Keratinocyte (primary cell): ENCODE measurements around the gene SLC25A52. TPM values are rescaled to one million over a fixed set of nuclear protein-coding genes. Genes with fewer than 3 reads are reported as not detected.
"Not testable (repeated sequence)": the region's sequence is repeated elsewhere in the genome, so short reads cannot be mapped to it uniquely, and the experiment has no call there.

ENCODE experiments used
- DNase-seq: peaks from one replicate; pipeline ENCODE4 v3.0.0-alpha.2; 2011; ENCODE audit warnings: low read depth, missing footprints, low spot score
- FAIRE-seq: peaks from 2 replicates; lab custom pipeline; 2011; peaks lifted over from hg19 to GRCh38; lab: Jason Lieb, UNC
- H2AFZ ChIP-seq: 2 replicates; pipeline ENCODE4 v1.6.0; 2012; ENCODE audit warnings: low read length, control low read depth, inconsistent platforms; ENCODE audit not compliant: control insufficient read depth
- H3K27ac ChIP-seq: 2 replicates; pipeline ENCODE4 v1.5.1; 2011; ENCODE audit warnings: low read length; ENCODE audit not compliant: control insufficient read depth, insufficient read depth
- H3K27me3 ChIP-seq: 3 replicates; pipeline ENCODE4 v1.6.0; 2011; ENCODE audit warnings: low read length; ENCODE audit not compliant: control insufficient read depth, insufficient read depth; ENCODE audit errors: extremely low read depth
- H3K36me3 ChIP-seq, 2 experiments: 2 replicates in 1 of 2; 3 replicates in 1 of 2; pipeline ENCODE4 v1.5.1; 2011; ENCODE audit warnings: low read length in 2 of 2, mild to moderate bottlenecking in 1 of 2; ENCODE audit not compliant: control insufficient read depth in 2 of 2, insufficient read depth in 2 of 2; ENCODE audit errors: extremely low read depth in 1 of 2
- H3K4me1 ChIP-seq: 3 replicates; pipeline ENCODE4 v1.5.1; 2011; ENCODE audit warnings: low read length; ENCODE audit not compliant: control insufficient read depth, insufficient read depth; ENCODE audit errors: extremely low read depth
- H3K4me2 ChIP-seq: 3 replicates; pipeline ENCODE4 v1.6.0; 2011; ENCODE audit warnings: low read depth, low read length; ENCODE audit not compliant: control insufficient read depth, insufficient read depth; ENCODE audit errors: extremely low read depth
- H3K4me3 ChIP-seq, 3 experiments: fragments of 200-600 bp in 1 of 3; sonication (generic) in 1 of 3; 2 replicates in 2 of 3; 3 replicates in 1 of 3; pipeline ENCODE4 v1.5.1; 2011 to 2016; ENCODE audit warnings: low read length in 3 of 3, mild to moderate bottlenecking in 3 of 3, control low read depth in 2 of 3, inconsistent platforms in 1 of 3, low read depth in 1 of 3, mixed read lengths in 1 of 3, mixed run types in 1 of 3, moderate library complexity in 1 of 3; ENCODE audit not compliant: control insufficient read depth in 2 of 3, insufficient read depth in 2 of 3; ENCODE audit errors: extremely low read depth in 1 of 3
- H3K79me2 ChIP-seq: 2 replicates; pipeline ENCODE4 v1.6.0; 2012; ENCODE audit warnings: low read length; ENCODE audit not compliant: control insufficient read depth, insufficient read depth
- H3K9ac ChIP-seq: 3 replicates; pipeline ENCODE4 v1.6.0; 2011; ENCODE audit warnings: low read length; ENCODE audit not compliant: control insufficient read depth, insufficient read depth; ENCODE audit errors: extremely low read depth
- H3K9me1 ChIP-seq: 3 replicates; pipeline ENCODE4 v1.6.0; 2011; ENCODE audit warnings: low read length; ENCODE audit not compliant: control insufficient read depth, insufficient read depth; ENCODE audit errors: extremely low read depth
- H3K9me3 ChIP-seq: 2 replicates; pipeline ENCODE4 v1.5.1; 2012; ENCODE audit warnings: low read depth, low read length; ENCODE audit not compliant: control insufficient read depth
- H4K20me1 ChIP-seq: 3 replicates; pipeline ENCODE4 v1.6.0; 2011; ENCODE audit warnings: low read length; ENCODE audit not compliant: control insufficient read depth, insufficient read depth; ENCODE audit errors: extremely low read depth
- EZH2 ChIP-seq: IDR thresholded peaks from one replicate; pipeline ENCODE4 v1.6.1; 2012; ENCODE audit warnings: inconsistent platforms, mild to moderate bottlenecking, low read length, moderate library complexity
- dilution Hi-C: fragments of 300-500 bp; cut with MboI; formaldehyde crosslinking; loops from one replicate; pipeline ENCODE4 v1.7.0; 2020; ENCODE audit warnings: low sequenced_read_pairs; ENCODE audit not compliant: extremely low pct_ligation_motif_present
- polyA minus RNA-seq, 3 experiments: library from RNA; depleted of rRNA, polyadenylated mRNA; stranded (reverse); fragments of >200 nt; gene quantifications; 1 replicate in 1 of 3; 2 replicates in 1 of 3; 3 replicates in 1 of 3; pipeline ENCODE4 v1.2.3, GENCODE V29; 2011
- polyA plus RNA-seq, 5 experiments: library from polyadenylated mRNA; depleted of rRNA in 3 of 5; stranded (reverse) in 3 of 5; stranded (forward) in 1 of 5; unstranded in 1 of 5; fragments of >200 nt; gene quantifications; 1 replicate in 1 of 5; 2 replicates in 3 of 5; 3 replicates in 1 of 5; pipeline versions ENCODE4 v1.2.1 to v1.2.3, GENCODE V29; 2011 to 2012; ENCODE audit warnings: missing spikeins in 2 of 5, low read depth in 1 of 5, low replicate concordance in 1 of 5
- TF ChIP-seq, protein P1 (sequence below), 3 experiments: IDR thresholded peaks in 1 of 3; conservative IDR thresholded peaks in 1 of 3; optimal IDR thresholded peaks in 1 of 3; 2 replicates in 2 of 3; 3 replicates in 1 of 3; pipeline versions ENCODE3 to v1.5.1; 2011; ENCODE audit warnings: low read length in 3 of 3, mild to moderate bottlenecking in 3 of 3, moderate library complexity in 2 of 3, control low read depth in 1 of 3, inconsistent platforms in 1 of 3; ENCODE audit not compliant: insufficient read depth in 2 of 3; ENCODE audit errors: extremely low read depth in 1 of 3

The SLC25A52 gene, protein sequence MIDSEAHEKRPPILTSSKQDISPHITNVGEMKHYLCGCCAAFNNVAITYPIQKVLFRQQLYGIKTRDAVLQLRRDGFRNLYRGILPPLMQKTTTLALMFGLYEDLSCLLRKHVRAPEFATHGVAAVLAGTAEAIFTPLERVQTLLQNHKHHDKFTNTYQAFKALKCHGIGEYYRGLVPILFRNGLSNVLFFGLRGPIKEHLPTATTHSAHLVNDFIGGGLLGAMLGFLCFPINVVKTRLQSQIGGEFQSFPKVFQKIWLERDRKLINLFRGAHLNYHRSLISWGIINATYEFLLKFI
- polyA plus RNA-seq (0.04 TPM in 1 of 3 replicates, not detected in the others), polyA minus RNA-seq (0.16 TPM in 1 of 3 replicates, not detected in the others)
- polyA plus RNA-seq (2011; ENCODE audit: low read depth) = not detected
- not detected in 2 replicates for polyA plus RNA-seq (2011; cell fraction: cytosol; rRNA removed)
- polyA plus RNA-seq (2011; cell fraction: nucleus; rRNA removed) = 0.09 TPM in 1 of 2 replicates, not detected in the other
- polyA plus RNA-seq (2012; ENCODE audit: low replicate concordance) = 0.28 TPM in 1 of 2 replicates, not detected in the other
- polyA minus RNA-seq (2011; cell fraction: cytosol; rRNA and poly(A)+ RNA removed) = not detected
- polyA minus RNA-seq (2011; cell fraction: nucleus; rRNA and poly(A)+ RNA removed) = not detected in 2 replicates

GRCh38 chr18:31760695-31761094 lies at the start of gene SLC25A52:
Gene SLC25A52, minus strand, starts transcription at chr18:31760880. Its CDS starts 219 bp downstream, at chr18:31760661.
- no peaks in the 10 kb centered on the region for H3K36me3 ChIP-seq
- H4K20me1 ChIP-seq = no peaks in the 10 kb centered on the region
- peak; percentile 32 for FAIRE-seq
- no peaks in the 10 kb centered on the region for H3K9me1 ChIP-seq
- no peaks in the 10 kb centered on the region for H3K9me3 ChIP-seq
- TF ChIP-seq, protein P1, sequence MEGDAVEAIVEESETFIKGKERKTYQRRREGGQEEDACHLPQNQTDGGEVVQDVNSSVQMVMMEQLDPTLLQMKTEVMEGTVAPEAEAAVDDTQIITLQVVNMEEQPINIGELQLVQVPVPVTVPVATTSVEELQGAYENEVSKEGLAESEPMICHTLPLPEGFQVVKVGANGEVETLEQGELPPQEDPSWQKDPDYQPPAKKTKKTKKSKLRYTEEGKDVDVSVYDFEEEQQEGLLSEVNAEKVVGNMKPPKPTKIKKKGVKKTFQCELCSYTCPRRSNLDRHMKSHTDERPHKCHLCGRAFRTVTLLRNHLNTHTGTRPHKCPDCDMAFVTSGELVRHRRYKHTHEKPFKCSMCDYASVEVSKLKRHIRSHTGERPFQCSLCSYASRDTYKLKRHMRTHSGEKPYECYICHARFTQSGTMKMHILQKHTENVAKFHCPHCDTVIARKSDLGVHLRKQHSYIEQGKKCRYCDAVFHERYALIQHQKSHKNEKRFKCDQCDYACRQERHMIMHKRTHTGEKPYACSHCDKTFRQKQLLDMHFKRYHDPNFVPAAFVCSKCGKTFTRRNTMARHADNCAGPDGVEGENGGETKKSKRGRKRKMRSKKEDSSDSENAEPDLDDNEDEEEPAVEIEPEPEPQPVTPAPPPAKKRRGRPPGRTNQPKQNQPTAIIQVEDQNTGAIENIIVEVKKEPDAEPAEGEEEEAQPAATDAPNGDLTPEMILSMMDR (optimal IDR thresholded peaks at IDR 0.05 in 1 of 3, IDR thresholded peaks at IDR 0.05 in 1 of 3, conservative IDR thresholded peaks at IDR 0.05 in 1 of 3; ENCODE audit: extremely low read depth in 1 of 3, insufficient read depth in 2 of 3, low read length in 3 of 3) = no peak
- no peak for TF ChIP-seq EZH2
- DNase-seq = no peak
- H3K79me2 ChIP-seq = no peaks in the 10 kb centered on the region
- H3K27ac ChIP-seq = no peak within 1 kb of the TSS
- H2AFZ ChIP-seq = no peak within 1 kb of the TSS
- H3K4me2 ChIP-seq = no peak within 1 kb of the TSS
- H3K27me3 ChIP-seq = no peaks in the 10 kb centered on the region
- no peak within 1 kb of the TSS for H3K9ac ChIP-seq
- dilution Hi-C loops = no loop called here
- no peak within 1 kb of the TSS for H3K4me3 ChIP-seq
- no peaks in the 10 kb centered on the region for H3K4me1 ChIP-seq

DNA sequence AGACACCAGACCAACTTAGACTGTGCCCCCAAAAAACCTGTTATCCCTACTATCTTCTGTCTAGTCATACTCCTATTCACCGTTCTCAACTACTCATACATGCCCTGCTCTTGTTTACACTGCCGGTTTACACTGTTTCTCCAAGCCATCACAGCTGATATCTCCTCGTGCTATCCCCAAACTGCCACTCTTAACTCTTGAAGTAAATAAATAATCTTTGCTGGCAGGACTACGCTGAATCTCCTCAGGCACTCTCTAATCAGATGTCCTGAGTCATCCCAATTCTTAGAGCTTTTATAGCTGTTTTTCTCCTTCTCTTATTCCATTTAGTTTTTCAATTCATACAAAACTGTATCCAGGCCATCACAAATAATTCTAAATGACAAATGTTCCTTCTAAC lies 48.4 kb upstream of the SLC25A52 start:
- H3K36me3 ChIP-seq, FAIRE-seq, DNase-seq, H4K20me1 ChIP-seq, H3K9me3 ChIP-seq, H3K4me1 ChIP-seq, H3K4me2 ChIP-seq, H3K79me2 ChIP-seq, H3K9me1 ChIP-seq, H3K27ac ChIP-seq, H3K27me3 ChIP-seq, H3K9ac ChIP-seq, H3K4me3 ChIP-seq, H2AFZ ChIP-seq, dilution Hi-C loops: not testable (repeated sequence)
